PC-3 (cell line): ENCODE results near the gene MAGI1. TPM values are rescaled to one million over a fixed set of nuclear protein-coding genes. Genes with fewer than 3 reads are reported as not detected.

ENCODE experiments used
- ATAC-seq: fragments of 200-7000 bp; cut with Tn5 transposase; 2 replicates; pipeline ENCODE4 v1.9.1; 2020; ENCODE audit warnings: mild to moderate bottlenecking, moderate library complexity
- BruUV-seq: library from RNA; stranded (reverse); fragments of 400-500 nt; replicated peaks from 2 replicates; lab custom pipeline; 2021; lab: Mats Ljungman, UMichigan
- CTCF ChIA-PET: fragments of 300-600 bp; sonication (Branson Sonifier 250); formaldehyde crosslinking; loops from one replicate; lab custom pipeline; 2022; ENCODE audit warnings: antibody characterized with exemption; lab: Charles Lee
- POLR2A ChIA-PET: fragments of 300-600 bp; sonication (Branson Sonifier 250); formaldehyde crosslinking; loops from one replicate; lab custom pipeline; 2022; ENCODE audit warnings: antibody characterized with exemption; ENCODE audit not compliant: unreplicated experiment; lab: Charles Lee
- DNase-seq: peaks from one replicate; pipeline ENCODE4 v3.0.0-alpha.2; 2015
- H2AFZ ChIP-seq: fragments of 300-600 bp; sonication (generic); 2 replicates; pipeline ENCODE4 v1.6.0; 2016; ENCODE audit warnings: antibody characterized with exemption, low read length
- H3F3A ChIP-seq: fragments of 300-600 bp; sonication (generic); one replicate; pipeline ENCODE4 v1.6.0; 2017; ENCODE audit warnings: antibody characterized with exemption, low read length, control low read depth, mild to moderate bottlenecking; ENCODE audit not compliant: unreplicated experiment
- H3K27ac ChIP-seq: fragments of 300-600 bp; sonication (generic); 2 replicates; pipeline ENCODE4 v1.5.1; 2016; ENCODE audit warnings: mild to moderate bottlenecking, low read length
- H3K27me3 ChIP-seq: fragments of 300-600 bp; sonication (generic); 2 replicates; pipeline ENCODE4 v1.6.1; 2016; ENCODE audit warnings: low read length, mixed read lengths
- H3K36me3 ChIP-seq: fragments of 300-600 bp; sonication (generic); 2 replicates; pipeline ENCODE4 v1.6.1; 2016; ENCODE audit warnings: low read depth, mixed run types, low read length, mixed read lengths
- H3K4me1 ChIP-seq: fragments of 300-600 bp; sonication (generic); 2 replicates; pipeline ENCODE4 v1.5.1; 2016; ENCODE audit warnings: low read length; ENCODE audit not compliant: insufficient read depth
- H3K4me2 ChIP-seq: fragments of 300-600 bp; sonication (generic); 2 replicates; pipeline ENCODE4 v1.6.0; 2016; ENCODE audit warnings: low read length
- H3K4me3 ChIP-seq: fragments of 300-600 bp; sonication (generic); 2 replicates; pipeline ENCODE4 v1.5.1; 2016; ENCODE audit warnings: mild to moderate bottlenecking, low read length, mixed read lengths
- H3K79me2 ChIP-seq: fragments of 300-600 bp; sonication (generic); 2 replicates; pipeline ENCODE4 v1.6.1; 2017; ENCODE audit warnings: low read length, mixed read lengths
- H3K9ac ChIP-seq: fragments of 300-600 bp; sonication (generic); 2 replicates; pipeline ENCODE4 v1.6.0; 2016; ENCODE audit warnings: mild to moderate bottlenecking, low read length
- H3K9me2 ChIP-seq: fragments of 300-600 bp; sonication (generic); replicated peaks from 2 replicates; pipeline ENCODE4 v1.6.1; 2016; ENCODE audit warnings: mixed run types, low read length, mixed read lengths
- H3K9me3 ChIP-seq: fragments of 300-600 bp; sonication (generic); 2 replicates; pipeline ENCODE4 v1.6.1; 2016; ENCODE audit warnings: low read length, mixed read lengths
- H4K20me1 ChIP-seq: fragments of 300-600 bp; sonication (generic); 2 replicates; pipeline ENCODE4 v1.6.1; 2016; ENCODE audit warnings: low read length, mixed read lengths
- CTCF ChIP-seq: fragments of 300-600 bp; sonication (generic); conservative IDR thresholded peaks from 2 replicates; pipeline ENCODE4 v1.5.1; 2017; ENCODE audit warnings: antibody characterized with exemption, low read depth, mild to moderate bottlenecking, low read length
- EZH2 ChIP-seq: fragments of 300-600 bp; sonication (generic); IDR thresholded peaks from one replicate; pipeline ENCODE4 v1.6.1; 2017; ENCODE audit warnings: antibody characterized with exemption, mild to moderate bottlenecking, low read length; ENCODE audit not compliant: unreplicated experiment
- EZH2phosphoT487 ChIP-seq: fragments of 300-600 bp; sonication (generic); IDR thresholded peaks from 2 replicates; pipeline ENCODE4 v1.6.1; 2018; ENCODE audit warnings: mild to moderate bottlenecking, antibody characterized with exemption, low read length, borderline replicate concordance
- intact Hi-C: fragments of 100-400 bp; cut with micrococcal nuclease; formaldehyde crosslinking; loops from 2 replicates; pipeline ENCODE4 v1.9.0; 2023
- total RNA-seq: library from RNA; depleted of rRNA; stranded (reverse); fragments of >200 nt; gene quantifications from 2 replicates; pipeline ENCODE4 v1.2.3, GENCODE V29; 2014

Gene MAGI1
- total RNA-seq, 1 experiment from 2014 or later: 8.9 TPM

- no peak overlapping the region for H2AFZ ChIP-seq
- H4K20me1 ChIP-seq: no peaks in the 10 kb centered on the region
- ATAC-seq (no peak), DNase-seq (no peak)
- ChIA-PET POLR2A (interaction anchor here (0.6 kb wide), 2 partner anchors 10 to 64 kb away, joined by 3 to 6 read pairs; no protein-coding TSS in a partner anchor), CTCF (interaction anchor here (0.6 kb wide), 1 partner anchor 15 kb away, joined by 3 read pairs; no protein-coding TSS in a partner anchor)
- no peaks in the 10 kb centered on the region for H3F3A ChIP-seq
- peaks cover 53% of the 10 kb centered on the region for H3K4me1 ChIP-seq
- H3K79me2 ChIP-seq: peaks cover 11% of the 10 kb centered on the region
- no peaks in the 10 kb centered on the region for H3K36me3 ChIP-seq
- intact Hi-C loops: loop anchor here (2.0 to 5.0 kb wide), 2 partner anchors 86 to 164 kb away; partner anchors contain the start of gene MAGI1
- peak overlapping the region; percentile 64 for H3K9ac ChIP-seq
- H3K4me2 ChIP-seq: peak overlapping the region; percentile 80
- H3K9me3 ChIP-seq: no peaks in the 10 kb centered on the region
- TSS peak; percentile 52 for BruUV-seq
- H3K27me3 ChIP-seq: no peaks in the 10 kb centered on the region
- no peaks in the 10 kb centered on the region for H3K9me2 ChIP-seq
- TF ChIP-seq EZH2phosphoT487: no peak
- TF ChIP-seq EZH2: no peak
- TF ChIP-seq CTCF: no peak
- peak overlapping the region; percentile 35; the same call in 1 of the 2 replicates for H3K4me3 ChIP-seq
- H3K27ac ChIP-seq: peak overlapping the region; percentile 90
These were observed 85.9 kb downstream of the MAGI1 start for GRCh38 chr3:65952842-65953241.

- ATAC-seq: peak; percentile 36
- Histone ChIP-seq H3K4me1 (peaks cover 53% of the 10 kb centered on the region), H2AFZ (no peak overlapping the region), H3K4me2 (peak overlapping the region; percentile 80), H3F3A (no peaks in the 10 kb centered on the region), H3K9me3 (no peaks in the 10 kb centered on the region), H3K27me3 (no peaks in the 10 kb centered on the region), H4K20me1 (no peaks in the 10 kb centered on the region), H3K4me3 (peak overlapping the region; percentile 35; the same call in 1 of the 2 replicates), H3K27ac (peak overlapping the region; percentile 90), H3K9me2 (no peaks in the 10 kb centered on the region), H3K79me2 (peaks cover 11% of the 10 kb centered on the region), H3K36me3 (no peaks in the 10 kb centered on the region), H3K9ac (peak overlapping the region; percentile 64; the same call in 1 of the 2 replicates)
- TF ChIP-seq EZH2 (no peak), CTCF (no peak), EZH2phosphoT487 (no peak)
- CTCF ChIA-PET: no interaction called here
- BruUV-seq: no TSS peak
- POLR2A ChIA-PET: interaction anchor here (0.6 kb wide), 1 partner anchor 11 kb away, joined by 6 read pairs; no protein-coding TSS in a partner anchor
- intact Hi-C loops: loop anchor here (2.0 to 5.0 kb wide), 2 partner anchors 87 to 165 kb away; partner anchors contain the start of gene MAGI1
- DNase-seq: peak; percentile 76
These were observed 86.7 kb downstream of the MAGI1 start for GRCh38 chr3:65951836-65952505.
